K562 (cell line): ENCODE data around the gene NIN. TPM values are rescaled to one million over a fixed set of nuclear protein-coding genes. Genes with fewer than 3 reads are reported as not detected.

Experiments
- ATAC-seq: fragments of 200-7000 bp; cut with Tn5 transposase; 3 replicates; pipeline ENCODE4 v1.9.1; 2020; ENCODE audit warnings: moderate library complexity
- BruUV-seq: library from RNA; stranded (reverse); fragments of 400-500 nt; replicated peaks from 2 replicates; lab custom pipeline; 2021; lab: Mats Ljungman, UMichigan
- CTCF ChIA-PET: fragments of 300-600 bp; formaldehyde crosslinking; extraction: SDS; loops from one replicate; lab custom pipeline; 2021; ENCODE audit warnings: low intra/inter-chr PET ratio; lab: Yijun Ruan, JAX
- POLR2A ChIA-PET: fragments of 300-600, 350-650 bp; sonication (Branson Sonifier 250); formaldehyde crosslinking; extraction: SDS; loops from one replicate; lab custom pipeline; 2021; ENCODE audit warnings: antibody characterized with exemption, inconsistent platforms; lab: Yijun Ruan, JAX
- DNase-seq, 4 experiments: peaks; one replicate each; pipeline versions ENCODE4 v3.0.0 to v3.0.0-alpha.2; 2011 to 2018; ENCODE audit warnings: low spot score in 3 of 4, mixed read lengths in 3 of 4; ENCODE audit errors: extremely low read depth in 1 of 4
- FAIRE-seq: peaks from 2 replicates; lab custom pipeline; 2011; peaks lifted over from hg19 to GRCh38; lab: Jason Lieb, UNC
- H2AFZ ChIP-seq: 2 replicates; pipeline ENCODE4 v1.6.0; 2011; ENCODE audit warnings: low read depth, low read length, control low read depth, inconsistent platforms
- H3K27ac ChIP-seq: fragments of 200-600 bp; 3 replicates; pipeline ENCODE4 v1.8.0; 2011; ENCODE audit warnings: low read depth, mild to moderate bottlenecking, control low read depth, inconsistent platforms, low read length, moderate library complexity, mixed read lengths; ENCODE audit errors: extremely low read depth
- H3K27me3 ChIP-seq, 2 experiments: fragments of 300-600 bp in 1 of 2; 2 replicates in 1 of 2; 3 replicates in 1 of 2; pipeline versions ENCODE4 v1.6.0 to v1.8.0; 2011; ENCODE audit warnings: inconsistent platforms in 2 of 2, low read length in 2 of 2, mild to moderate bottlenecking in 1 of 2, mixed read lengths in 1 of 2, moderate library complexity in 1 of 2; ENCODE audit not compliant: control insufficient read depth in 2 of 2, insufficient read depth in 2 of 2
- H3K36me3 ChIP-seq: fragments of 300-600 bp; 3 replicates; pipeline ENCODE4 v1.8.0; 2011; ENCODE audit warnings: mild to moderate bottlenecking, low read length, inconsistent platforms; ENCODE audit not compliant: control insufficient read depth, insufficient read depth
- H3K4me1 ChIP-seq, 2 experiments: fragments of 200-600 bp in 1 of 2; replicated peaks in 1 of 2; 2 replicates in 1 of 2; 3 replicates in 1 of 2; pipeline versions ENCODE4 v1.5.1 to v1.8.0; 2011; ENCODE audit warnings: inconsistent platforms in 2 of 2, low read length in 2 of 2, mild to moderate bottlenecking in 1 of 2, mixed read lengths in 1 of 2, moderate library complexity in 1 of 2; ENCODE audit not compliant: control insufficient read depth in 2 of 2, insufficient read depth in 2 of 2
- H3K4me2 ChIP-seq: 2 replicates; pipeline ENCODE4 v1.6.1; 2011; ENCODE audit warnings: low read length, control low read depth, inconsistent platforms, mixed read lengths; ENCODE audit not compliant: insufficient read depth
- H3K4me3 ChIP-seq: fragments of 200-600 bp; sonication (generic), shearing (Covaris generic); 2 replicates; pipeline ENCODE4 v1.5.1; 2016; ENCODE audit warnings: control low read depth, inconsistent platforms
- H3K79me2 ChIP-seq: fragments of 200-600 bp; 3 replicates; pipeline ENCODE4 v1.8.0; 2011; ENCODE audit warnings: low read length, inconsistent platforms; ENCODE audit not compliant: control insufficient read depth, insufficient read depth
- H3K9ac ChIP-seq, 2 experiments: 2 replicates each; pipeline versions ENCODE4 v1.6.0 to v1.6.1; 2011; ENCODE audit warnings: low read depth in 2 of 2, low read length in 2 of 2, control low read depth in 1 of 2, inconsistent platforms in 1 of 2, mild to moderate bottlenecking in 1 of 2, mixed read lengths in 1 of 2; ENCODE audit not compliant: insufficient read depth in 1 of 2
- H3K9me1 ChIP-seq: one replicate; pipeline ENCODE4 v1.6.0; 2011; ENCODE audit warnings: inconsistent platforms, mild to moderate bottlenecking, low read length, moderate library complexity; ENCODE audit not compliant: control insufficient read depth, insufficient read depth
- H3K9me3 ChIP-seq: replicated peaks from 2 replicates; pipeline ENCODE4 v1.5.1; 2011; ENCODE audit warnings: low read depth, low read length, inconsistent platforms; ENCODE audit not compliant: control insufficient read depth, insufficient read depth
- H4K20me1 ChIP-seq: replicated peaks from 2 replicates; pipeline ENCODE4 v1.6.1; 2011; ENCODE audit warnings: low read length, inconsistent platforms, mixed read lengths; ENCODE audit not compliant: control insufficient read depth, insufficient read depth
- ARHGAP35 ChIP-seq: fragments of 450-650 bp; IDR thresholded peaks from 2 replicates; pipeline ENCODE4 v1.6.1; 2018; ENCODE audit not compliant: partially characterized antibody
- CAMTA2 ChIP-seq: fragments of 250-450 bp; sonication (Bioruptor Pico); conservative IDR thresholded peaks from 2 replicates; pipeline ENCODE4 v1.5.1; 2022
- CBFA2T2 ChIP-seq: fragments of 450-650 bp; conservative IDR thresholded peaks from 2 replicates; pipeline ENCODE4 v1.6.1; 2017; ENCODE audit warnings: mild to moderate bottlenecking
- E2F3 ChIP-seq: fragments of 250-450 bp; sonication (Bioruptor Pico); IDR thresholded peaks from 2 replicates; pipeline ENCODE4 v1.4.0; 2020; ENCODE audit warnings: mild to moderate bottlenecking
- IRF1 ChIP-seq: sonication (generic); formaldehyde crosslinking; IDR thresholded peaks from 2 replicates; pipeline ENCODE4 v1.8.0; 2022; ENCODE audit warnings: missing genetic modification reagents, mild to moderate bottlenecking, borderline replicate concordance
- KAT8 ChIP-seq: fragments of 450-650 bp; IDR thresholded peaks from 2 replicates; pipeline ENCODE4 v1.6.1; 2016; ENCODE audit warnings: low read depth, mild to moderate bottlenecking
- LEF1 ChIP-seq: fragments of 450-650 bp; IDR thresholded peaks from 2 replicates; pipeline ENCODE4 v1.6.1; 2016; ENCODE audit warnings: mild to moderate bottlenecking
- PHF8 ChIP-seq: fragments of 200-600 bp; sonication (generic); IDR thresholded peaks from 2 replicates; pipeline ENCODE4 v1.6.1; 2012; ENCODE audit warnings: mixed run types, mild to moderate bottlenecking, inconsistent platforms, low read length, moderate library complexity, borderline replicate concordance
- SUPT5H ChIP-seq: fragments of 450-650 bp; IDR thresholded peaks from 2 replicates; pipeline ENCODE4 v1.6.1; 2016
- TCF7L2 ChIP-seq: fragments of 150-350 bp; IDR thresholded peaks from 2 replicates; pipeline ENCODE4 v1.6.1; 2016; ENCODE audit warnings: low read depth, mild to moderate bottlenecking, low read length, moderate library complexity
- THRB ChIP-seq: fragments of 450-650 bp; formaldehyde crosslinking; conservative IDR thresholded peaks from 2 replicates; pipeline ENCODE4 v1.4.0; 2022; ENCODE audit warnings: mild to moderate bottlenecking, missing genetic modification characterization
- TSHZ1 ChIP-seq: fragments of 250-450 bp; sonication (Bioruptor Pico); IDR thresholded peaks from 2 replicates; pipeline ENCODE4 v1.4.0; 2020; ENCODE audit warnings: mild to moderate bottlenecking, moderate library complexity
- ZBTB7A ChIP-seq: IDR thresholded peaks from 2 replicates; pipeline ENCODE4 v1.6.1; 2011; ENCODE audit warnings: low read depth, mild to moderate bottlenecking, low read length, moderate library complexity, borderline replicate concordance; ENCODE audit not compliant: control insufficient read depth
- ZNF324 ChIP-seq: fragments of 250-450 bp; sonication (Bioruptor Pico); IDR thresholded peaks from 2 replicates; pipeline ENCODE4 v1.4.0; 2020; ENCODE audit warnings: mild to moderate bottlenecking
- ZNF583 ChIP-seq: fragments of 250-450 bp; sonication (Bioruptor Pico); IDR thresholded peaks from 2 replicates; pipeline ENCODE4 v1.4.0; 2020
- WGBS: fragments of 100-300 bp; shearing (Covaris generic); methylation state at CpG from one replicate; pipeline ENCODE4 v1.1.6; 2016; ENCODE audit warnings: low coverage, mixed read lengths; ENCODE audit not compliant: insufficient coverage; ENCODE audit errors: missing lambda C conversion rate; 5-methylcytosine and 5-hydroxymethylcytosine counted together
- in situ Hi-C: fragments of 300-500 bp; cut with MboI; formaldehyde crosslinking; loops from 4 replicates; pipeline ENCODE4 v1.15.0; 2018; ENCODE audit warnings: inconsistent platforms, mixed read lengths
- intact Hi-C: fragments of 100-400 bp; cut with micrococcal nuclease; formaldehyde crosslinking; loops from 2 replicates; pipeline ENCODE4 v1.14.2; 2022
- polyA plus RNA-seq, 8 experiments: library from polyadenylated mRNA; depleted of rRNA in 4 of 8; stranded (reverse) in 5 of 8; unstranded in 3 of 8; fragments of >200 nt; fragmentation: Nextera tagmentation in 2 of 8; fragmentation: Illumina TruSeq in 1 of 8; extraction: Ambion mirVana in 2 of 8; extraction: Trizol in 1 of 8; gene quantifications; 2 replicates each; pipeline versions ENCODE4 v1.2.1 to v1.2.3, GENCODE V29; 2011 to 2014; ENCODE audit warnings: inconsistent platforms in 1 of 8, missing spikeins in 1 of 8
- total RNA-seq, 7 experiments: library from RNA; depleted of rRNA in 6 of 7; stranded (reverse); fragments of >200 nt in 6 of 7; fragmentation: Illumina TruSeq in 2 of 7; extraction: Trizol in 2 of 7; gene quantifications; 2 replicates each; pipeline versions ENCODE4 v1.2.1 to v1.2.3, GENCODE V29; 2011 to 2021; ENCODE audit warnings: low replicate concordance in 1 of 7

The NIN gene
- total and polyA plus RNA-seq, 9 of the 15 experiments (the other 6 are each of a cell fraction or from before 2014, with no cell fraction given), result 0.84 to 8.4 (median 5.0) TPM

- TF ChIP-seq LEF1 (no peak), PHF8 (no peak), KAT8 (no peak), E2F3 (CRISPR knock-in tag) (no peak), ZBTB7A (no peak), TSHZ1 (CRISPR knock-in tag) (no peak), TCF7L2 (no peak)
Measured at GRCh38 chr14:50783563-50783962, 47.4 kb downstream of the NIN start (continued).

GRCh38 chr14:50780393-50780792, 50.6 kb downstream of the NIN start:
- POLR2A ChIA-PET, result no interaction called here
- in situ Hi-C loops, result loop anchor here (25.0 kb wide), 1 partner anchor 443 kb away; no protein-coding TSS in a partner anchor
- no peaks in the 10 kb centered on the region for H3K9me1 ChIP-seq
- no peaks in the 10 kb centered on the region for H3K27me3 ChIP-seq
- H3K27ac ChIP-seq, result no peak overlapping the region
- no peak for DNase-seq
- no peak overlapping the region for H2AFZ ChIP-seq
- no peak overlapping the region for H3K4me2 ChIP-seq
- TF ChIP-seq ZNF324 (CRISPR knock-in tag) (no peak), ZNF583 (CRISPR knock-in tag) (no peak), CAMTA2 (CRISPR knock-in tag) (no peak), SUPT5H (no peak), CBFA2T2 (no peak), IRF1 (CRISPR knock-in tag) (no peak), ARHGAP35 (no peak), THRB (CRISPR knock-in tag) (no peak)
- TF ChIP-seq, all 486 proteins: peak for 0
- H3K4me3 ChIP-seq, result no peak overlapping the region
- intact Hi-C loops, result no loop called here
- FAIRE-seq (no peak), ATAC-seq (no peak)
- no peaks in the 10 kb centered on the region for H3K9me3 ChIP-seq
- H3K9ac ChIP-seq, result no peak overlapping the region
- no peaks in the 10 kb centered on the region for H3K36me3 ChIP-seq
- CTCF ChIA-PET, result no interaction called here
- WGBS, result 29% methylated on average over 4 of the region's 4 CpGs
- BruUV-seq, result no TSS peak
- H3K4me1 ChIP-seq, result peaks cover 0 to 6% of the 10 kb centered on the region in 2 experiments; a peak in 1 of 5 replicates
- H3K79me2 ChIP-seq, result no peaks in the 10 kb centered on the region
- no peaks in the 10 kb centered on the region for H4K20me1 ChIP-seq
